ENCODE measurements around the gene TCF4. TPM values are rescaled to one million over a fixed set of nuclear protein-coding genes. Genes with fewer than 3 reads are reported as not detected.

Gene TCF4
- polyA plus RNA-seq, 1 donor (not counting 4 experiments of a cell fraction or from before 2014, with no cell fraction given), result 9.7 TPM

DNA sequence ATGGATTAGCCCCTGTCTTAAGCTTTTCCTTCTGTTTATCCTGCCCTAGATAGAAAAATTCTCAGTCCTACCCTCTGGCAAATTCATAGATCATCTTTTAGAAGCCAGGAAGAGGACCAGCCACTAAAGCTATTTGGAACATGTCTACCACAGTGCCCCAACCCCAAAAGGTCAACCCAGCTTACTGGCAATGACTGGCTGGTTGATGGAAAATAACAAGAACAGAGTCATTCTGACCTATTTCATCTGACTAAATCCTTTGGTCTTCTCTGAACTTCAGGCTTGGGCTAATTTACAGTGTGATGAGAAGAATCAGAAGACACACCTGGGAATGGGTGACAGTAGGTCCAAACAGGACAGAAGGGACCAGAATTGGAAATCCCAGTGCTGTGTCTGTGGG, 401.4 kb downstream of the TCF4 start:
- no peak overlapping the region for H2AFZ ChIP-seq (ENCODE audit: control insufficient read depth, low read length)
- H3K9me3 ChIP-seq (ENCODE audit: control insufficient read depth, low read depth, low read length), result no peaks in the 10 kb centered on the region
- DNase-seq (ENCODE audit: low read depth, low spot score) (no peak), FAIRE-seq (no peak)
- no peaks in the 10 kb centered on the region for H3K27me3 ChIP-seq (ENCODE audit: control insufficient read depth, extremely low read depth, insufficient read depth, low read length)
- H3K4me2 ChIP-seq (ENCODE audit: control insufficient read depth, extremely low read depth, insufficient read depth, low read depth, low read length), result no peak overlapping the region
- H3K79me2 ChIP-seq (ENCODE audit: control insufficient read depth, insufficient read depth, low read length), result no peaks in the 10 kb centered on the region
- no peak overlapping the region for H3K4me3 ChIP-seq (ENCODE audit: control insufficient read depth in 2 of 3, extremely low read depth in 1 of 3, insufficient read depth in 2 of 3, low read depth in 1 of 3, low read length in 3 of 3)
- TF ChIP-seq, protein P1, sequence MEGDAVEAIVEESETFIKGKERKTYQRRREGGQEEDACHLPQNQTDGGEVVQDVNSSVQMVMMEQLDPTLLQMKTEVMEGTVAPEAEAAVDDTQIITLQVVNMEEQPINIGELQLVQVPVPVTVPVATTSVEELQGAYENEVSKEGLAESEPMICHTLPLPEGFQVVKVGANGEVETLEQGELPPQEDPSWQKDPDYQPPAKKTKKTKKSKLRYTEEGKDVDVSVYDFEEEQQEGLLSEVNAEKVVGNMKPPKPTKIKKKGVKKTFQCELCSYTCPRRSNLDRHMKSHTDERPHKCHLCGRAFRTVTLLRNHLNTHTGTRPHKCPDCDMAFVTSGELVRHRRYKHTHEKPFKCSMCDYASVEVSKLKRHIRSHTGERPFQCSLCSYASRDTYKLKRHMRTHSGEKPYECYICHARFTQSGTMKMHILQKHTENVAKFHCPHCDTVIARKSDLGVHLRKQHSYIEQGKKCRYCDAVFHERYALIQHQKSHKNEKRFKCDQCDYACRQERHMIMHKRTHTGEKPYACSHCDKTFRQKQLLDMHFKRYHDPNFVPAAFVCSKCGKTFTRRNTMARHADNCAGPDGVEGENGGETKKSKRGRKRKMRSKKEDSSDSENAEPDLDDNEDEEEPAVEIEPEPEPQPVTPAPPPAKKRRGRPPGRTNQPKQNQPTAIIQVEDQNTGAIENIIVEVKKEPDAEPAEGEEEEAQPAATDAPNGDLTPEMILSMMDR (optimal IDR thresholded peaks at IDR 0.05 in 1 of 3, IDR thresholded peaks at IDR 0.05 in 1 of 3, conservative IDR thresholded peaks at IDR 0.05 in 1 of 3; ENCODE audit: extremely low read depth in 1 of 3, insufficient read depth in 2 of 3, low read length in 3 of 3), result no peak
- TF ChIP-seq EZH2 (IDR thresholded peaks at IDR 0.05; ENCODE audit: low read length), result no peak
- H3K36me3 ChIP-seq (ENCODE audit: control insufficient read depth in 2 of 2, extremely low read depth in 1 of 2, insufficient read depth in 2 of 2, low read length in 2 of 2), result no peaks in the 10 kb centered on the region
- dilution Hi-C loops (cut with MboI; ENCODE audit: extremely low pct_ligation_motif_present, low sequenced_read_pairs), result no loop called here
- H3K27ac ChIP-seq (ENCODE audit: control insufficient read depth, insufficient read depth, low read length), result no peak overlapping the region
- H4K20me1 ChIP-seq (ENCODE audit: control insufficient read depth, extremely low read depth, insufficient read depth, low read length), result no peaks in the 10 kb centered on the region
- no peaks in the 10 kb centered on the region for H3K4me1 ChIP-seq (ENCODE audit: control insufficient read depth, extremely low read depth, insufficient read depth, low read length)
- H3K9ac ChIP-seq (ENCODE audit: control insufficient read depth, extremely low read depth, insufficient read depth, low read length), result no peak overlapping the region
- no peaks in the 10 kb centered on the region for H3K9me1 ChIP-seq (ENCODE audit: control insufficient read depth, extremely low read depth, insufficient read depth, low read length)

DNA sequence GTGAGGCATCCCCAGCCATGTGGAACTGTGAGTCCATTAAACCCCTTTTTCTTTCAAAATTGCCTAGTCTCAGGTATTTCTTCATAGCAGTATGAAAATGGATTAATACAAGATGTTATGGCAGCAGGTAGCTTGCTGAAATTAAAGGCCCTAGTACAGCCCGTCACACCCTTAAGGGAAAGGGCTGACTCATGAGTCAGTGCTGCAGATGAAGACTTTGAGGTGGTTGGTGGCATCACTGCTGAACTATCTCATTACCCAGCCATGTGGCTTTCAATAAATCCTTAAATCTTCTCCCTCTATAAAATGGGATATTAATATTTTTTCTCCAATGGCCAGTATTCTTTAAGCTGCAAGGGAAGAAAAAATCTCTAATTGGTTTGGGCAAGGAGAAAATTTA, 402.6 kb downstream of the TCF4 start:
- Histone ChIP-seq H3K9me1 (ENCODE audit: control insufficient read depth, extremely low read depth, insufficient read depth, low read length) (no peaks in the 10 kb centered on the region), H3K4me2 (ENCODE audit: control insufficient read depth, extremely low read depth, insufficient read depth, low read depth, low read length) (no peak overlapping the region), H3K27ac (ENCODE audit: control insufficient read depth, insufficient read depth, low read length) (no peak overlapping the region), H2AFZ (ENCODE audit: control insufficient read depth, low read length) (no peak overlapping the region), H3K9me3 (ENCODE audit: control insufficient read depth, low read depth, low read length) (no peaks in the 10 kb centered on the region), H3K36me3 (ENCODE audit: control insufficient read depth in 2 of 2, extremely low read depth in 1 of 2, insufficient read depth in 2 of 2, low read length in 2 of 2) (no peaks in the 10 kb centered on the region), H3K9ac (ENCODE audit: control insufficient read depth, extremely low read depth, insufficient read depth, low read length) (no peak overlapping the region), H3K4me1 (ENCODE audit: control insufficient read depth, extremely low read depth, insufficient read depth, low read length) (no peaks in the 10 kb centered on the region), H3K27me3 (ENCODE audit: control insufficient read depth, extremely low read depth, insufficient read depth, low read length) (no peaks in the 10 kb centered on the region), H4K20me1 (ENCODE audit: control insufficient read depth, extremely low read depth, insufficient read depth, low read length) (no peaks in the 10 kb centered on the region), H3K79me2 (ENCODE audit: control insufficient read depth, insufficient read depth, low read length) (no peaks in the 10 kb centered on the region), H3K4me3 (ENCODE audit: control insufficient read depth in 2 of 3, extremely low read depth in 1 of 3, insufficient read depth in 2 of 3, low read depth in 1 of 3, low read length in 3 of 3) (no peak overlapping the region)
- dilution Hi-C loops (cut with MboI; ENCODE audit: extremely low pct_ligation_motif_present, low sequenced_read_pairs), result no loop called here
- FAIRE-seq (no peak), DNase-seq (ENCODE audit: low read depth, low spot score) (no peak)
- TF ChIP-seq EZH2 (IDR thresholded peaks at IDR 0.05; ENCODE audit: low read length), result no peak
- TF ChIP-seq, protein P1 (optimal IDR thresholded peaks at IDR 0.05 in 1 of 3, IDR thresholded peaks at IDR 0.05 in 1 of 3, conservative IDR thresholded peaks at IDR 0.05 in 1 of 3; ENCODE audit: extremely low read depth in 1 of 3, insufficient read depth in 2 of 3, low read length in 3 of 3), result no peak

Measured in keratinocyte (primary cell).